H9 (cell line): ENCODE results near the gene ZNF366. TPM values are rescaled to one million over a fixed set of nuclear protein-coding genes. Genes with fewer than 3 reads are reported as not detected.
A peak's percentile ranks its signal among the peaks of the same experiment; 100 is the strongest.

Experiments used
- DNase-seq: peaks from one replicate; pipeline ENCODE4 v3.0.0-alpha.2; 2017
- H2AFZ ChIP-seq: one replicate; pipeline ENCODE4 v1.6.1; 2013; ENCODE audit warnings: mild to moderate bottlenecking, low read length, control low read depth, moderate library complexity
- H2AK5ac ChIP-seq: 2 replicates; pipeline ENCODE4 v1.6.1; 2013; ENCODE audit warnings: low read length, control low read depth, mixed read lengths; ENCODE audit not compliant: insufficient read length
- H2BK120ac ChIP-seq: one replicate; pipeline ENCODE4 v1.6.1; 2013; ENCODE audit warnings: low read depth, mild to moderate bottlenecking, low read length, control low read depth, inconsistent platforms; ENCODE audit not compliant: poor library complexity, severe bottlenecking
- H2BK12ac ChIP-seq: 2 replicates; pipeline ENCODE4 v1.6.1; 2013; ENCODE audit warnings: low read length, control low read depth, mixed read lengths, low read depth; ENCODE audit not compliant: insufficient read length
- H2BK15ac ChIP-seq: 2 replicates; pipeline ENCODE4 v1.6.1; 2013; ENCODE audit warnings: low read depth, low read length, control low read depth
- H2BK20ac ChIP-seq: one replicate; pipeline ENCODE4 v1.6.1; 2013; ENCODE audit warnings: low read depth, mild to moderate bottlenecking, low read length, control low read depth, inconsistent platforms; ENCODE audit not compliant: poor library complexity, severe bottlenecking
- H2BK5ac ChIP-seq: 2 replicates; pipeline ENCODE4 v1.6.1; 2013; ENCODE audit warnings: low read length, control low read depth, mixed read lengths; ENCODE audit not compliant: insufficient read length
- H3K14ac ChIP-seq: 2 replicates; pipeline ENCODE4 v1.6.1; 2013; ENCODE audit warnings: low read length, control low read depth; ENCODE audit not compliant: insufficient read depth
- H3K18ac ChIP-seq: 2 replicates; pipeline ENCODE4 v1.6.1; 2013; ENCODE audit warnings: low read depth, mild to moderate bottlenecking, mixed read lengths, low read length, control low read depth; ENCODE audit not compliant: insufficient read length
- H3K23ac ChIP-seq: 2 replicates; pipeline ENCODE4 v1.6.1; 2013; ENCODE audit warnings: low read length, control low read depth, mixed read lengths, low read depth; ENCODE audit not compliant: insufficient read length
- H3K23me2 ChIP-seq: 2 replicates; pipeline ENCODE4 v1.6.1; 2013; ENCODE audit warnings: low read depth, mild to moderate bottlenecking, mixed read lengths, low read length, control low read depth; ENCODE audit not compliant: insufficient read length, poor library complexity, severe bottlenecking
- H3K27ac ChIP-seq: 2 replicates; pipeline ENCODE4 v1.5.1; 2013; ENCODE audit warnings: low read length, control low read depth, mixed read lengths, low read depth; ENCODE audit not compliant: insufficient read length
- H3K27me3 ChIP-seq: 2 replicates; pipeline ENCODE4 v1.6.1; 2013; ENCODE audit warnings: low read length, control low read depth, inconsistent platforms; ENCODE audit not compliant: insufficient read depth
- H3K4ac ChIP-seq: 2 replicates; pipeline ENCODE4 v1.6.1; 2013; ENCODE audit warnings: low read depth, mild to moderate bottlenecking, control low read depth, inconsistent platforms, low read length, moderate library complexity
- H3K4me1 ChIP-seq: 2 replicates; pipeline ENCODE4 v1.6.1; 2013; ENCODE audit warnings: low read length, control low read depth, inconsistent platforms; ENCODE audit not compliant: insufficient read depth
- H3K4me2 ChIP-seq: 2 replicates; pipeline ENCODE4 v1.6.1; 2013; ENCODE audit warnings: low read length, control low read depth, mixed read lengths; ENCODE audit not compliant: insufficient read length, insufficient read depth
- H3K56ac ChIP-seq: 2 replicates; pipeline ENCODE4 v1.6.1; 2013; ENCODE audit warnings: low read depth, mild to moderate bottlenecking, mixed read lengths, low read length, control low read depth; ENCODE audit not compliant: insufficient read length
- H3K79me1 ChIP-seq: 2 replicates; pipeline ENCODE4 v1.6.1; 2013; ENCODE audit warnings: low read depth, mild to moderate bottlenecking, moderate library complexity, low read length, control low read depth, inconsistent platforms; ENCODE audit not compliant: insufficient read depth, poor library complexity, severe bottlenecking
- H3K79me2 ChIP-seq: 2 replicates; pipeline ENCODE4 v1.6.1; 2013; ENCODE audit warnings: low read length, control low read depth, inconsistent platforms; ENCODE audit not compliant: insufficient read depth
- H3K9ac ChIP-seq: 2 replicates; pipeline ENCODE4 v1.6.1; 2013; ENCODE audit warnings: low read length, control low read depth, mixed read lengths; ENCODE audit not compliant: insufficient read length; ENCODE audit errors: extremely low read depth
- H3K9me3 ChIP-seq: one replicate; pipeline ENCODE4 v1.6.1; 2013; ENCODE audit warnings: low read depth, low read length, inconsistent platforms; ENCODE audit not compliant: control insufficient read depth
- H3T11ph ChIP-seq: one replicate; pipeline ENCODE4 v1.6.1; 2013; ENCODE audit warnings: mild to moderate bottlenecking, low read length, control low read depth, inconsistent platforms
- H4K20me1 ChIP-seq: one replicate; pipeline ENCODE4 v1.6.1; 2013; ENCODE audit not compliant: control insufficient read depth, insufficient read length, insufficient read depth
- H4K5ac ChIP-seq: 2 replicates; pipeline ENCODE4 v1.6.1; 2013; ENCODE audit warnings: low read depth, mild to moderate bottlenecking, mixed read lengths, low read length, control low read depth; ENCODE audit not compliant: insufficient read length
- H4K8ac ChIP-seq: replicated peaks from 2 replicates; pipeline ENCODE4 v1.6.1; 2013; ENCODE audit warnings: low read length, control low read depth, mixed read lengths, low read depth; ENCODE audit not compliant: insufficient read length
- H4K91ac ChIP-seq: 2 replicates; pipeline ENCODE4 v1.6.1; 2013; ENCODE audit warnings: low read depth, mild to moderate bottlenecking, moderate library complexity, mixed read lengths, low read length, control low read depth; ENCODE audit not compliant: insufficient read length
- H3K27ac Mint-ChIP-seq, 3 experiments: 2 replicates in 2 of 3; 3 replicates in 1 of 3; pipeline ENCODE4 v1.8.0; 2020 to 2021; ENCODE audit warnings: mixed read lengths in 3 of 3, mild to moderate bottlenecking in 1 of 3, moderate library complexity in 1 of 3
- H3K27me3 Mint-ChIP-seq: 2 replicates; pipeline ENCODE4 v1.8.0; 2021; ENCODE audit warnings: low read depth, mild to moderate bottlenecking, moderate library complexity, mixed read lengths
- H3K36me3 Mint-ChIP-seq, 3 experiments: 2 replicates in 2 of 3; 3 replicates in 1 of 3; pipeline ENCODE4 v1.8.0; 2020 to 2021; ENCODE audit warnings: low read depth in 3 of 3, mixed read lengths in 3 of 3; ENCODE audit not compliant: insufficient read depth in 1 of 3
- H3K4me1 Mint-ChIP-seq, 2 experiments: 2 replicates each; pipeline ENCODE4 v1.8.0; 2020; ENCODE audit warnings: mixed read lengths in 2 of 2
- H3K4me3 Mint-ChIP-seq, 2 experiments: 2 replicates in 1 of 2; 3 replicates in 1 of 2; pipeline ENCODE4 v1.8.0; 2020 to 2021; ENCODE audit warnings: mild to moderate bottlenecking in 2 of 2, mixed read lengths in 2 of 2, moderate library complexity in 1 of 2
- H3K9me3 Mint-ChIP-seq, 2 experiments: 2 replicates in 1 of 2; 3 replicates in 1 of 2; pipeline ENCODE4 v1.8.0; 2020; ENCODE audit warnings: mild to moderate bottlenecking in 2 of 2, mixed read lengths in 2 of 2, moderate library complexity in 1 of 2
- total RNA-seq: library from RNA; stranded (reverse); gene quantifications from 2 replicates; pipeline ENCODE4 v1.2.1, GENCODE V29; 2021
- TF ChIP-seq, protein P1 (sequence below): fragments of 200-600 bp; sonication (generic); conservative IDR thresholded peaks from 3 replicates; pipeline ENCODE4 v1.8.0; 2021; ENCODE audit warnings: antibody characterized with exemption, mild to moderate bottlenecking

Gene ZNF366
- total RNA-seq, 1 experiment from 2014 or later, result not detected

DNA sequence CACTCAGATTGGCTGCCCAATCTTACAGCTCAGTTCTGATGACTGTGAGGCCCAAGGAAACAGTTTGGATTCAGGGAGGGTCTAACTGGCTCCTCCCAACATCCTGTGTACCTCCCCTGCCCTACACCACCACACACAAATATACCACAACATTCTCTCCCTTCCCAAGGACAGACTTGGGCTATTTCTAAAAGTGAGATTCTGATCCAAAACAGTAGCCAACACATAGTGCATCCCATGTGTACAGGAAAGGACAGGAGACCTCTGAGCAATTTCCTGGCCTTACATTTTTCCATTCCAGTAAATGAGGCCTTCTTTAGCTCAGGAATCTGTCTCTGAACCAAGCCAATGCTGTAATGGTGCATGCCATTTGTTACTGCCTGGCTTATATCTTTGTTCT is 20.8 kb downstream of the ZNF366 start:
- Histone ChIP-seq H2AFZ (no peak overlapping the region), H2BK15ac (no peak overlapping the region)
- no peak overlapping the region for H3K27ac Mint-ChIP-seq

More for the DNA sequence above, 20.8 kb downstream of the ZNF366 start:
- H3K4ac ChIP-seq, result no peak overlapping the region
- no peaks in the 10 kb centered on the region for H3K27me3 ChIP-seq
- H4K8ac ChIP-seq, result no peak overlapping the region
- no peak overlapping the region for H3K9ac ChIP-seq
- Mint-ChIP-seq H3K9me3 (peaks cover 0 to 3% of the 10 kb centered on the region in 2 experiments; a peak in 2 of 5 replicates), H3K36me3 (no peaks in the 10 kb centered on the region), H3K4me3 (no peak overlapping the region), H3K4me1 (peaks cover 16 to 19% of the 10 kb centered on the region in 2 experiments), H3K27me3 (no peaks in the 10 kb centered on the region)
- H2BK20ac ChIP-seq, result no peak overlapping the region
- H3T11ph ChIP-seq, result no peak overlapping the region
- peaks cover 9% of the 10 kb centered on the region; the same call in 1 of the 2 replicates for H3K4me1 ChIP-seq
- H3K4me2 ChIP-seq, result no peak overlapping the region
- H2BK12ac ChIP-seq, result no peak overlapping the region
- no peak overlapping the region for H3K27ac ChIP-seq
- H3K79me1 ChIP-seq, result no peaks in the 10 kb centered on the region
- H4K91ac ChIP-seq, result no peak overlapping the region
- no peaks in the 10 kb centered on the region for H3K9me3 ChIP-seq
- H3K23ac ChIP-seq, result no peak overlapping the region
- DNase-seq, result no peak
- no peaks in the 10 kb centered on the region for H4K20me1 ChIP-seq
- TF ChIP-seq, protein P1, sequence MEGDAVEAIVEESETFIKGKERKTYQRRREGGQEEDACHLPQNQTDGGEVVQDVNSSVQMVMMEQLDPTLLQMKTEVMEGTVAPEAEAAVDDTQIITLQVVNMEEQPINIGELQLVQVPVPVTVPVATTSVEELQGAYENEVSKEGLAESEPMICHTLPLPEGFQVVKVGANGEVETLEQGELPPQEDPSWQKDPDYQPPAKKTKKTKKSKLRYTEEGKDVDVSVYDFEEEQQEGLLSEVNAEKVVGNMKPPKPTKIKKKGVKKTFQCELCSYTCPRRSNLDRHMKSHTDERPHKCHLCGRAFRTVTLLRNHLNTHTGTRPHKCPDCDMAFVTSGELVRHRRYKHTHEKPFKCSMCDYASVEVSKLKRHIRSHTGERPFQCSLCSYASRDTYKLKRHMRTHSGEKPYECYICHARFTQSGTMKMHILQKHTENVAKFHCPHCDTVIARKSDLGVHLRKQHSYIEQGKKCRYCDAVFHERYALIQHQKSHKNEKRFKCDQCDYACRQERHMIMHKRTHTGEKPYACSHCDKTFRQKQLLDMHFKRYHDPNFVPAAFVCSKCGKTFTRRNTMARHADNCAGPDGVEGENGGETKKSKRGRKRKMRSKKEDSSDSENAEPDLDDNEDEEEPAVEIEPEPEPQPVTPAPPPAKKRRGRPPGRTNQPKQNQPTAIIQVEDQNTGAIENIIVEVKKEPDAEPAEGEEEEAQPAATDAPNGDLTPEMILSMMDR, result no peak
- H3K56ac ChIP-seq, result no peak overlapping the region
- H2BK120ac ChIP-seq, result no peak overlapping the region
- no peak overlapping the region for H3K18ac ChIP-seq
- no peak overlapping the region for H2BK5ac ChIP-seq
- H3K14ac ChIP-seq, result no peak overlapping the region
- H3K23me2 ChIP-seq, result no peaks in the 10 kb centered on the region
- no peak overlapping the region for H2AK5ac ChIP-seq
- no peaks in the 10 kb centered on the region for H3K79me2 ChIP-seq
- H4K5ac ChIP-seq, result peak overlapping the region; percentile 48
